Measurements from ENCODE around the gene RAET1E. TPM values are rescaled to one million over a fixed set of nuclear protein-coding genes. Genes with fewer than 3 reads are reported as not detected.
"Not testable (repeated sequence)": the region's sequence is repeated elsewhere in the genome, so short reads cannot be mapped to it uniquely, and the experiment has no call there.

The RAET1E gene
- total and polyA plus RNA-seq, 2 experiments from 2014 or later: not detected

GRCh38 chr6:149910721-149911151 is 12.8 kb upstream of the RAET1E start:
- Mint-ChIP-seq H3K36me3 (ENCODE audit: low read depth) (peaks cover 14% of the 10 kb centered on the region), H3K9me3 (peaks cover 44% of the 10 kb centered on the region), H3K4me3 (no peak overlapping the region), H3K4me1 (no peaks in the 10 kb centered on the region), H3K27ac (no peak overlapping the region), H3K27me3 (ENCODE audit: insufficient read depth, low read depth, poor library complexity) (peaks cover 4% of the 10 kb centered on the region)
- no peak for TF ChIP-seq ZNF331 (CRISPR knock-in tag; IDR thresholded peaks at IDR 0.05; ENCODE audit: low read depth)
- H3K36me3 ChIP-seq (ENCODE audit: insufficient read depth): no peaks in the 10 kb centered on the region; the same call in 1 of the 2 replicates
- no peak overlapping the region for H2AFZ ChIP-seq
- no peaks in the 10 kb centered on the region for H3K27me3 ChIP-seq (ENCODE audit: insufficient read depth)
- no peak for ATAC-seq
- no peaks in the 10 kb centered on the region for H3K4me1 ChIP-seq (ENCODE audit: insufficient read depth)
- H3F3A ChIP-seq (replicated peaks; ENCODE audit: low read depth): no peaks in the 10 kb centered on the region
- H3K9me2 ChIP-seq (ENCODE audit: insufficient read depth): no peaks in the 10 kb centered on the region
- H3K4me3 ChIP-seq: no peak overlapping the region
- no peaks in the 10 kb centered on the region for H4K20me1 ChIP-seq (replicated peaks; ENCODE audit: insufficient read depth)
- no peak overlapping the region for H3K27ac ChIP-seq (ENCODE audit: low read depth)
- H3K79me2 ChIP-seq (replicated peaks; ENCODE audit: insufficient read depth): no peaks in the 10 kb centered on the region
- no peak for DNase-seq (ENCODE audit: low spot score)
- no peak overlapping the region for H3K4me2 ChIP-seq

- peaks cover 14% of the 10 kb centered on the region for H3K36me3 Mint-ChIP-seq (ENCODE audit: low read depth)
- H3K4me1 Mint-ChIP-seq: no peaks in the 10 kb centered on the region
- Histone ChIP-seq H3F3A (replicated peaks; ENCODE audit: low read depth) (no peaks in the 10 kb centered on the region), H3K36me3 (ENCODE audit: insufficient read depth) (no peaks in the 10 kb centered on the region; the same call in 1 of the 2 replicates), H2AFZ (no peak overlapping the region), H3K4me2 (no peak overlapping the region), H3K4me1 (ENCODE audit: insufficient read depth) (no peaks in the 10 kb centered on the region), H3K4me3 (no peak overlapping the region), H3K79me2 (replicated peaks; ENCODE audit: insufficient read depth) (no peaks in the 10 kb centered on the region), H4K20me1 (replicated peaks; ENCODE audit: insufficient read depth) (no peaks in the 10 kb centered on the region), H3K27ac (ENCODE audit: low read depth) (no peak overlapping the region), H3K27me3 (ENCODE audit: insufficient read depth) (no peaks in the 10 kb centered on the region), H3K9me2 (ENCODE audit: insufficient read depth) (no peaks in the 10 kb centered on the region)
- ATAC-seq: no peak
- no peak overlapping the region for H3K4me3 Mint-ChIP-seq
- no peak for TF ChIP-seq POLR2AphosphoS5 (IDR thresholded peaks at IDR 0.05; ENCODE audit: low read depth)
- no peak for TF ChIP-seq REST (IDR thresholded peaks at IDR 0.05; ENCODE audit: unreplicated experiment)
- H3K27me3 Mint-ChIP-seq (ENCODE audit: insufficient read depth, low read depth, poor library complexity): peaks cover 4% of the 10 kb centered on the region
- DNase-seq (ENCODE audit: low spot score): no peak
- peaks cover 44% of the 10 kb centered on the region for H3K9me3 Mint-ChIP-seq
- no peak overlapping the region for H3K27ac Mint-ChIP-seq
These were observed 12.0 kb upstream of the RAET1E start for GRCh38 chr6:149909701-149910470.

- DNase-seq (ENCODE audit: low spot score); H3K27ac ChIP-seq (ENCODE audit: low read depth); H2AFZ ChIP-seq; H3K79me2 ChIP-seq (replicated peaks; ENCODE audit: insufficient read depth); H3K27me3 Mint-ChIP-seq (ENCODE audit: insufficient read depth, low read depth, poor library complexity); H3K27me3 ChIP-seq (ENCODE audit: insufficient read depth); H3K4me1 Mint-ChIP-seq; H3K4me2 ChIP-seq; H4K20me1 ChIP-seq (replicated peaks; ENCODE audit: insufficient read depth); ATAC-seq; H3K4me1 ChIP-seq (ENCODE audit: insufficient read depth); H3K4me3 ChIP-seq; H3K9me2 ChIP-seq (ENCODE audit: insufficient read depth); H3K4me3 Mint-ChIP-seq; H3K36me3 ChIP-seq (ENCODE audit: insufficient read depth); H3F3A ChIP-seq (replicated peaks; ENCODE audit: low read depth); H3K27ac Mint-ChIP-seq: not testable (repeated sequence)
- peaks cover 14% of the 10 kb centered on the region for H3K36me3 Mint-ChIP-seq (ENCODE audit: low read depth)
- peaks cover 44% of the 10 kb centered on the region for H3K9me3 Mint-ChIP-seq
These were observed 10.6 kb upstream of the RAET1E start for GRCh38 chr6:149908480-149908879.
